ENCODE results near the gene NMNAT2. TPM values are rescaled to one million over a fixed set of nuclear protein-coding genes. Genes with fewer than 3 reads are reported as not detected.

The NMNAT2 gene
- total and polyA plus RNA-seq, 2 of the 8 experiments (the other 6 are each of a cell fraction or from before 2014, with no cell fraction given), result 6.5 to 20.9 TPM

DNA sequence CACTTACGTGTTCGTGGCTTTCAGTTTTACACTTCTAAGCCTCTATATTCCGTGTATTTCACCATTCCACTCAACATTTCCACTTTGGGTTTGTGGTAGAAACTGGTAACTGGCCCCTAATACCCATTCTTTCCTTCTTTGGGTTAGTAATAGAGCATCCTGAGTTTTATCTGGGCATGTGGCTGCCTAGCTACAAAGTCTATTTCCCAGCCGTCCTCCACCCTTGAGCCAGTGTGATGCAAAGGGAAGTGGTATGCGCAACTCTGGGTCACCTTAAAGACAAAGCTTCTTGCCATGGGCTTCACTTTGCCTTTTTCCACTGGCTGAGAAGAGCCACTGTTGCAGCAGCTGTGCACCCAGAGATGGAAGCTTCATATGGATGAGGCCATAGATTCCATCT, 158.3 kb downstream of the NMNAT2 start:
- H2BK20ac ChIP-seq (ENCODE audit: low read length), result no peak overlapping the region
- H4K20me1 ChIP-seq (replicated peaks in 1 of 2; ENCODE audit: control insufficient read depth in 1 of 2, insufficient read depth in 2 of 2, low read length in 2 of 2), result no peaks in the 10 kb centered on the region
- ChIA-PET POLR2A (ENCODE audit: partially characterized antibody) (no interaction called here), CTCF (ENCODE audit: partially characterized antibody) (interaction anchor here (0.6 to 4.0 kb wide), 5 partner anchors 12 to 304 kb away, joined by 3 to 13 read pairs (median 4); no protein-coding TSS in a partner anchor)
- H4K8ac ChIP-seq (ENCODE audit: extremely low read depth, insufficient read depth, low read length), result no peak overlapping the region
- H3K36me3 ChIP-seq (ENCODE audit: control insufficient read depth in 2 of 4, insufficient read depth in 4 of 4, low read length in 3 of 4), result no peaks in the 10 kb centered on the region
- H3K18ac ChIP-seq (ENCODE audit: extremely low read depth, low read length), result no peak overlapping the region
- H2BK12ac ChIP-seq (ENCODE audit: low read depth, low read length), result no peak overlapping the region
- H3K4me2 ChIP-seq (ENCODE audit: insufficient read depth in 1 of 2, low read depth in 2 of 2, low read length in 2 of 2), result no peak overlapping the region
- FAIRE-seq (peak; percentile 39), DNase-seq (ENCODE audit: low read depth in 1 of 2, low spot score in 2 of 2) (no peak)
- no peak overlapping the region for H4K91ac ChIP-seq (replicated peaks; ENCODE audit: insufficient read length, low read length)
- H2BK5ac ChIP-seq (ENCODE audit: low read depth, low read length), result peak overlapping the region; percentile 71; the same call in 1 of the 2 replicates
- WGBS, 2 experiments (ENCODE audit: extremely low coverage in 1 of 2, insufficient coverage in 1 of 2, insufficient read length in 1 of 2, insufficient replicate concordance in 2 of 2, low coverage in 1 of 2, low lambda C conversion rate in 2 of 2, missing lambda C conversion rate in 1 of 2), result 75% methylated on average over 5 of the region's 5 CpGs; no CpG with 5 or more reads in 1 of the 2 experiments
- no peaks in the 10 kb centered on the region for H3K79me2 ChIP-seq (ENCODE audit: control insufficient read depth in 1 of 2, insufficient read depth in 2 of 2, low read length in 2 of 2)
- no peak overlapping the region for H3K4me3 ChIP-seq (ENCODE audit: extremely low read depth in 1 of 4, insufficient read depth in 2 of 4, low read depth in 3 of 4, low read length in 4 of 4)
- no peaks in the 10 kb centered on the region for H3K9me3 ChIP-seq (ENCODE audit: insufficient read depth in 2 of 2, low read depth in 1 of 2, low read length in 1 of 2)
- no peaks in the 10 kb centered on the region for H3K79me1 ChIP-seq (ENCODE audit: low read depth, low read length)
- H3K4ac ChIP-seq (replicated peaks; ENCODE audit: insufficient read length, low read depth, low read length), result no peak overlapping the region
- no peak overlapping the region for H3K23ac ChIP-seq (ENCODE audit: insufficient read length)
- no peaks in the 10 kb centered on the region for H3K27me3 ChIP-seq (replicated peaks in 1 of 4; ENCODE audit: control insufficient read depth in 3 of 4, extremely low read depth in 1 of 4, insufficient read depth in 3 of 4, low read length in 3 of 4)
- no peak overlapping the region for H2AFZ ChIP-seq (ENCODE audit: low read length)
- no peak overlapping the region for H4K5ac ChIP-seq (ENCODE audit: insufficient read length, low read depth, low read length)
- no peak overlapping the region for H3K9ac ChIP-seq (replicated peaks in 1 of 4; ENCODE audit: extremely low read depth in 1 of 4, low read depth in 3 of 4, low read length in 3 of 4)
- H3K4me1 ChIP-seq (replicated peaks in 1 of 4; ENCODE audit: control insufficient read depth in 3 of 4, insufficient read depth in 4 of 4, low read length in 3 of 4), result peaks cover 0 to 6% (median 0%) of the 10 kb centered on the region in 4 experiments; a peak in 2 of 7 replicates
- H2BK15ac ChIP-seq (ENCODE audit: low read length), result no peak overlapping the region
- H3K27ac ChIP-seq (ENCODE audit: low read depth, low read length), result no peak overlapping the region
- H3K23me2 ChIP-seq (ENCODE audit: low read depth, low read length), result no peaks in the 10 kb centered on the region
- H3K56ac ChIP-seq (replicated peaks; ENCODE audit: insufficient read length, low read depth, low read length), result no peak overlapping the region
- H3K14ac ChIP-seq (ENCODE audit: insufficient read length), result no peak overlapping the region
- no peak overlapping the region for H2BK120ac ChIP-seq (replicated peaks; ENCODE audit: low read depth, low read length)
- H2AK5ac ChIP-seq (ENCODE audit: low read depth, low read length), result no peak overlapping the region
- TF ChIP-seq BACH1 (IDR thresholded peaks at IDR 0.05; ENCODE audit: low read length) (no peak), POLR2A (IDR thresholded peaks at IDR 0.05; ENCODE audit: control extremely low read depth in 1 of 2, low read depth in 2 of 2, low read length in 2 of 2) (no peak), CREB1 (IDR thresholded peaks at IDR 0.05) (no peak), CHD2 (IDR thresholded peaks at IDR 0.05; ENCODE audit: low read length) (no peak), JUN (IDR thresholded peaks at IDR 0.05; ENCODE audit: low read depth, low read length) (no peak), CBX8 (IDR thresholded peaks at IDR 0.05; ENCODE audit: borderline replicate concordance, low read depth, low read length) (no peak), POU5F1 (IDR thresholded peaks at IDR 0.05; ENCODE audit: low read depth, low read length) (0 out of 2 replicates have a peak, but pooled peaks have one; percentile 45), GTF2F1 (IDR thresholded peaks at IDR 0.05; ENCODE audit: borderline replicate concordance, low read depth, low read length) (no peak), NRF1 (IDR thresholded peaks at IDR 0.05; ENCODE audit: low read depth, low read length) (no peak), MAFK (IDR thresholded peaks at IDR 0.05; ENCODE audit: low read depth, low read length) (no peak), HDAC2 (IDR thresholded peaks at IDR 0.05; ENCODE audit: borderline replicate concordance in 1 of 2, low read depth in 2 of 2, low read length in 2 of 2) (0 out of 4 replicates have a peak, but pooled peaks of 1 of the 2 experiments have one; percentile 7)
